ENCODE results near the gene CRYBG3.

CRYBG3 gene

DNA sequence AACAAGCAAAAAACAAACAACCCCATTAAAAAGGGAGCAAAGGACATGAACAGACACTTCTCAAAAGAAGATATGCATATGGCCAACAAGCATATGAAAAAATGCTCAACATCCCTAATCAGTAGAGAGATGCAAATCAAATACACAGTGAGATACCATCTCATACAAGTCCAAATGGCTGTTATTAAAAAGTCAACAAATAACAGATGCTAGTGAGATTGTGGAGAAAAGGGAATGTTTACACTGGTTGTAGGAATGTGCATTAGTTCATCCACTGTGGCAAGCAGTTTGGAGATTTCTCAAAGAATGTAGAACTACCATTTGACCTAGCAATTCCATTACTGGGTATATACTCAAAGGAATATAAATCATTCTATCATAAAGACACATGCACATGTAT lies 105.9 kb downstream of the CRYBG3 start:
- ChIA-PET CTCF (no interaction called here), POLR2A (no interaction called here)

GRCh38 chr3:97928986-97929385 lies 107.2 kb downstream of the CRYBG3 start:
- ChIA-PET POLR2A (no interaction called here), CTCF (interaction anchor here (0.9 kb wide), 1 partner anchor 92 kb away, joined by 4 read pairs; no protein-coding TSS in a partner anchor)
- no peaks in the 10 kb centered on the region for H3K4me1 ChIP-seq (ENCODE audit: control insufficient read depth, insufficient read depth, low read length)
- H3K27ac ChIP-seq (ENCODE audit: extremely low read depth, low read depth, low read length) = no peak overlapping the region
- no peaks in the 10 kb centered on the region for H3K9me3 ChIP-seq (ENCODE audit: control insufficient read depth, insufficient read depth, low read depth, low read length)
- H3K36me3 ChIP-seq (ENCODE audit: control insufficient read depth in 2 of 2, insufficient read depth in 1 of 2, low read length in 2 of 2) = peaks cover 0 to 8% of the 10 kb centered on the region in 2 experiments; a peak in 1 of 3 replicates
- TF ChIP-seq, protein P1, sequence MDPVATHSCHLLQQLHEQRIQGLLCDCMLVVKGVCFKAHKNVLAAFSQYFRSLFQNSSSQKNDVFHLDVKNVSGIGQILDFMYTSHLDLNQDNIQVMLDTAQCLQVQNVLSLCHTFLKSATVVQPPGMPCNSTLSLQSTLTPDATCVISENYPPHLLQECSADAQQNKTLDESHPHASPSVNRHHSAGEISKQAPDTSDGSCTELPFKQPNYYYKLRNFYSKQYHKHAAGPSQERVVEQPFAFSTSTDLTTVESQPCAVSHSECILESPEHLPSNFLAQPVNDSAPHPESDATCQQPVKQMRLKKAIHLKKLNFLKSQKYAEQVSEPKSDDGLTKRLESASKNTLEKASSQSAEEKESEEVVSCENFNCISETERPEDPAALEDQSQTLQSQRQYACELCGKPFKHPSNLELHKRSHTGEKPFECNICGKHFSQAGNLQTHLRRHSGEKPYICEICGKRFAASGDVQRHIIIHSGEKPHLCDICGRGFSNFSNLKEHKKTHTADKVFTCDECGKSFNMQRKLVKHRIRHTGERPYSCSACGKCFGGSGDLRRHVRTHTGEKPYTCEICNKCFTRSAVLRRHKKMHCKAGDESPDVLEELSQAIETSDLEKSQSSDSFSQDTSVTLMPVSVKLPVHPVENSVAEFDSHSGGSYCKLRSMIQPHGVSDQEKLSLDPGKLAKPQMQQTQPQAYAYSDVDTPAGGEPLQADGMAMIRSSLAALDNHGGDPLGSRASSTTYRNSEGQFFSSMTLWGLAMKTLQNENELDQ (tag by site-specific recombination; IDR thresholded peaks at IDR 0.05; ENCODE audit: low read depth) = no peak
- no peak for TF ChIP-seq WT1 (tag by site-specific recombination; IDR thresholded peaks at IDR 0.05)
- TF ChIP-seq ZBTB17 (tag by site-specific recombination; IDR thresholded peaks at IDR 0.05) = no peak
- TF ChIP-seq ZBTB21 (tag by site-specific recombination; IDR thresholded peaks at IDR 0.05) = no peak
- TF ChIP-seq, protein P2, sequence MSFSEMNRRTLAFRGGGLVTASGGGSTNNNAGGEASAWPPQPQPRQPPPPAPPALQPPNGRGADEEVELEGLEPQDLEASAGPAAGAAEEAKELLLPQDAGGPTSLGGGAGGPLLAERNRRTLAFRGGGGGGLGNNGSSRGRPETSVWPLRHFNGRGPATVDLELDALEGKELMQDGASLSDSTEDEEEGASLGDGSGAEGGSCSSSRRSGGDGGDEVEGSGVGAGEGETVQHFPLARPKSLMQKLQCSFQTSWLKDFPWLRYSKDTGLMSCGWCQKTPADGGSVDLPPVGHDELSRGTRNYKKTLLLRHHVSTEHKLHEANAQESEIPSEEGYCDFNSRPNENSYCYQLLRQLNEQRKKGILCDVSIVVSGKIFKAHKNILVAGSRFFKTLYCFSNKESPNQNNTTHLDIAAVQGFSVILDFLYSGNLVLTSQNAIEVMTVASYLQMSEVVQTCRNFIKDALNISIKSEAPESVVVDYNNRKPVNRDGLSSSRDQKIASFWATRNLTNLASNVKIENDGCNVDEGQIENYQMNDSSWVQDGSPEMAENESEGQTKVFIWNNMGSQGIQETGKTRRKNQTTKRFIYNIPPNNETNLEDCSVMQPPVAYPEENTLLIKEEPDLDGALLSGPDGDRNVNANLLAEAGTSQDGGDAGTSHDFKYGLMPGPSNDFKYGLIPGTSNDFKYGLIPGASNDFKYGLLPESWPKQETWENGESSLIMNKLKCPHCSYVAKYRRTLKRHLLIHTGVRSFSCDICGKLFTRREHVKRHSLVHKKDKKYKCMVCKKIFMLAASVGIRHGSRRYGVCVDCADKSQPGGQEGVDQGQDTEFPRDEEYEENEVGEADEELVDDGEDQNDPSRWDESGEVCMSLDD (tag by site-specific recombination; IDR thresholded peaks at IDR 0.05) = no peak
- no peak for TF ChIP-seq ZNF561 (tag by site-specific recombination; IDR thresholded peaks at IDR 0.05; ENCODE audit: borderline replicate concordance)
- TF ChIP-seq ZNF580 (tag by site-specific recombination; IDR thresholded peaks at IDR 0.05) = no peak
- no peak for TF ChIP-seq ZNF335 (tag by site-specific recombination; conservative IDR thresholded peaks at IDR 0.05)
- no peak for TF ChIP-seq HOXD13 (CRISPR knock-in tag; IDR thresholded peaks at IDR 0.05; ENCODE audit: borderline replicate concordance)
- no peak for TF ChIP-seq ZNF133 (tag by site-specific recombination; IDR thresholded peaks at IDR 0.05)
- no peak for TF ChIP-seq ZNF488 (tag by site-specific recombination; IDR thresholded peaks at IDR 0.05)
- no peak for TF ChIP-seq ZNF23 (tag by site-specific recombination; IDR thresholded peaks at IDR 0.05; ENCODE audit: borderline replicate concordance)
- no peak for TF ChIP-seq ZNF132 (tag by site-specific recombination; IDR thresholded peaks at IDR 0.05; ENCODE audit: borderline replicate concordance)
- TF ChIP-seq ZNF114 (tag by site-specific recombination; IDR thresholded peaks at IDR 0.05) = no peak
- TF ChIP-seq ZNF18 (tag by site-specific recombination; IDR thresholded peaks at IDR 0.05) = no peak
- no peak for TF ChIP-seq ZNF146 (tag by site-specific recombination; IDR thresholded peaks at IDR 0.05)
- no peak for TF ChIP-seq ZNF362 (tag by site-specific recombination; IDR thresholded peaks at IDR 0.05)
- no peak for TF ChIP-seq ZNF248 (tag by site-specific recombination; IDR thresholded peaks at IDR 0.05)
- no peak overlapping the region for H3K4me3 ChIP-seq (ENCODE audit: low read depth, low read length)

More for the DNA sequence above, 105.9 kb downstream of the CRYBG3 start:
- Histone ChIP-seq H3K9me3 (ENCODE audit: control insufficient read depth, insufficient read depth, low read depth, low read length) (no peaks in the 10 kb centered on the region), H3K4me3 (ENCODE audit: low read depth, low read length) (no peak overlapping the region), H3K36me3 (ENCODE audit: control insufficient read depth in 2 of 2, insufficient read depth in 1 of 2, low read length in 2 of 2) (peaks cover 0 to 4% of the 10 kb centered on the region in 2 experiments; a peak in 1 of 3 replicates), H3K4me1 (ENCODE audit: control insufficient read depth, insufficient read depth, low read length) (no peaks in the 10 kb centered on the region), H3K27ac (ENCODE audit: extremely low read depth, low read depth, low read length) (no peak overlapping the region)
- TF ChIP-seq SETDB1 (IDR thresholded peaks at IDR 0.05; ENCODE audit: insufficient read length, low read length) (no peak), ZXDB (tag by site-specific recombination; IDR thresholded peaks at IDR 0.05) (no peak), ZNF48 (tag by site-specific recombination; IDR thresholded peaks at IDR 0.05) (no peak), ZNF214 (tag by site-specific recombination; IDR thresholded peaks at IDR 0.05; ENCODE audit: borderline replicate concordance) (no peak), ZNF138 (tag by site-specific recombination; IDR thresholded peaks at IDR 0.05; ENCODE audit: borderline replicate concordance) (no peak), OSR2 (tag by site-specific recombination; IDR thresholded peaks at IDR 0.05) (no peak), ZNF514 (tag by site-specific recombination; IDR thresholded peaks at IDR 0.05) (no peak)
